ENCODE results near the gene LSAMP. TPM values are rescaled to one million over a fixed set of nuclear protein-coding genes. Genes with fewer than 3 reads are reported as not detected.

The LSAMP gene
- total RNA-seq, 1 donor from 2014 or later = 16.4 TPM

DNA sequence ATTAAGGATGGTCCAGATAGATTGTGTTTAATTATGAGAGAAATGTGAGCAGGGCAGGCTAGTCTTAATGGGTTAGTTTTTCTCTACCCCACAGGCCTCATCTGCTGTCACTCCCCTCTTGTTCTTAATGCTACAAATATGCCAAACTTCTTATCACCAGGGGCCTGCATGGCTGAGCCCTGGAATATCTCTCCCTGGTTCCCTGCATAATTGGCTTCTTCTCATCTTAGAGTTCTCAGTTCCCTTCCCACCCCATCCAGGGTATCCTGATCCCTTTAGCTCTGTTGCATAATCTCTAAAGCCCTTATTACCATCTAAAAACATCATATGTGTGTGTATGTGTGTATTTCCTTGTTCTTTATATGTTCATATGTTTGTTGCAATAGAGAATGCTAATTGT, 279.6 kb downstream of the LSAMP start:
- no peaks in the 10 kb centered on the region for H3K36me3 ChIP-seq (ENCODE audit: insufficient read depth, low read length)
- H3K27ac ChIP-seq (ENCODE audit: low read depth, low read length) = no peak overlapping the region
- H3K9ac ChIP-seq (ENCODE audit: low read length) = no peak overlapping the region
- Mint-ChIP-seq H3K36me3 (ENCODE audit: low read depth, unreplicated experiment) (no peaks in the 10 kb centered on the region), H3K4me1 (ENCODE audit: low read depth, unreplicated experiment) (peaks cover 11% of the 10 kb centered on the region), H3K9me3 (ENCODE audit: unreplicated experiment) (no peaks in the 10 kb centered on the region), H3K27me3 (ENCODE audit: low read depth, unreplicated experiment) (no peaks in the 10 kb centered on the region), H3K4me3 (ENCODE audit: unreplicated experiment) (no peak overlapping the region), H3K27ac (ENCODE audit: unreplicated experiment) (no peak overlapping the region)
- H4K20me1 ChIP-seq (ENCODE audit: insufficient read depth, low read length) = no peaks in the 10 kb centered on the region
- no peaks in the 10 kb centered on the region for H3K27me3 ChIP-seq (ENCODE audit: insufficient read depth, low read length)
- DNase-seq (ENCODE audit: low read depth) (no peak), FAIRE-seq (no peak)
- TF ChIP-seq EZH2 (IDR thresholded peaks at IDR 0.05; ENCODE audit: insufficient read depth, low read length) = no peak
- TF ChIP-seq, protein P1, sequence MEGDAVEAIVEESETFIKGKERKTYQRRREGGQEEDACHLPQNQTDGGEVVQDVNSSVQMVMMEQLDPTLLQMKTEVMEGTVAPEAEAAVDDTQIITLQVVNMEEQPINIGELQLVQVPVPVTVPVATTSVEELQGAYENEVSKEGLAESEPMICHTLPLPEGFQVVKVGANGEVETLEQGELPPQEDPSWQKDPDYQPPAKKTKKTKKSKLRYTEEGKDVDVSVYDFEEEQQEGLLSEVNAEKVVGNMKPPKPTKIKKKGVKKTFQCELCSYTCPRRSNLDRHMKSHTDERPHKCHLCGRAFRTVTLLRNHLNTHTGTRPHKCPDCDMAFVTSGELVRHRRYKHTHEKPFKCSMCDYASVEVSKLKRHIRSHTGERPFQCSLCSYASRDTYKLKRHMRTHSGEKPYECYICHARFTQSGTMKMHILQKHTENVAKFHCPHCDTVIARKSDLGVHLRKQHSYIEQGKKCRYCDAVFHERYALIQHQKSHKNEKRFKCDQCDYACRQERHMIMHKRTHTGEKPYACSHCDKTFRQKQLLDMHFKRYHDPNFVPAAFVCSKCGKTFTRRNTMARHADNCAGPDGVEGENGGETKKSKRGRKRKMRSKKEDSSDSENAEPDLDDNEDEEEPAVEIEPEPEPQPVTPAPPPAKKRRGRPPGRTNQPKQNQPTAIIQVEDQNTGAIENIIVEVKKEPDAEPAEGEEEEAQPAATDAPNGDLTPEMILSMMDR (IDR thresholded peaks at IDR 0.05; ENCODE audit: insufficient read depth, low read depth, low read length) = no peak
- H3K79me2 ChIP-seq (ENCODE audit: insufficient read depth, low read length) = no peaks in the 10 kb centered on the region
- no peak overlapping the region for H3K4me3 ChIP-seq (ENCODE audit: insufficient read depth, low read depth, low read length)
- H3K9me3 ChIP-seq (ENCODE audit: insufficient read depth, low read depth, low read length) = no peaks in the 10 kb centered on the region
- no peak overlapping the region for H3K4me2 ChIP-seq (ENCODE audit: low read length)
- H2AFZ ChIP-seq (ENCODE audit: low read depth, low read length) = no peak overlapping the region
- no peaks in the 10 kb centered on the region for H3K4me1 ChIP-seq (ENCODE audit: insufficient read depth, low read length)

DNA sequence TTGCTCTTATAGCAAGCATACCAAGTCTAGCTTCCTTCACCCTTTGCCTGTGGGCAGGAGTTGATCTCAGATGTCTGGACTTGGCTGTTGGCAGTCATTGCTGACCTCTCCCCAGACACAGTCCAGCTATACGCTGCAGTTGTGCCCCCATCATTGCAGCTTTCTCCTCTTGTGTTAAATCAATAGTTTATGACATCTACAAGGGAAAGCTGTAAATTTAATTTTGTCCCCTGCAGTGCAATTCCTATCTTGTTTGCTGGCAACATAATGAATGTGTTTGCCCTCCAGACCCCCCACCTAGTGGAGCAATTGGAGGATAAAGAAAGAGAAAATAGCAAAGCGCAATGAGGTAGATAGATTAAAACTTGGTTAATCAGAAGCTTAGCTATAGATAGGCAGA, 280.2 kb downstream of the LSAMP start:
- Histone ChIP-seq H2AFZ (ENCODE audit: low read depth, low read length) (no peak overlapping the region), H3K9ac (ENCODE audit: low read length) (no peak overlapping the region), H3K4me3 (ENCODE audit: insufficient read depth, low read depth, low read length) (no peak overlapping the region), H3K27me3 (ENCODE audit: insufficient read depth, low read length) (no peaks in the 10 kb centered on the region), H3K4me2 (ENCODE audit: low read length) (no peak overlapping the region), H3K27ac (ENCODE audit: low read depth, low read length) (no peak overlapping the region), H3K79me2 (ENCODE audit: insufficient read depth, low read length) (no peaks in the 10 kb centered on the region), H3K9me3 (ENCODE audit: insufficient read depth, low read depth, low read length) (no peaks in the 10 kb centered on the region), H3K36me3 (ENCODE audit: insufficient read depth, low read length) (no peaks in the 10 kb centered on the region), H3K4me1 (ENCODE audit: insufficient read depth, low read length) (no peaks in the 10 kb centered on the region), H4K20me1 (ENCODE audit: insufficient read depth, low read length) (no peaks in the 10 kb centered on the region)
- Mint-ChIP-seq H3K4me3 (ENCODE audit: unreplicated experiment) (no peak overlapping the region), H3K27me3 (ENCODE audit: low read depth, unreplicated experiment) (no peaks in the 10 kb centered on the region), H3K9me3 (ENCODE audit: unreplicated experiment) (no peaks in the 10 kb centered on the region), H3K36me3 (ENCODE audit: low read depth, unreplicated experiment) (no peaks in the 10 kb centered on the region), H3K4me1 (ENCODE audit: low read depth, unreplicated experiment) (peaks cover 11% of the 10 kb centered on the region), H3K27ac (ENCODE audit: unreplicated experiment) (no peak overlapping the region)
- FAIRE-seq = no peak
- DNase-seq (ENCODE audit: low read depth) = no peak
- TF ChIP-seq EZH2 (IDR thresholded peaks at IDR 0.05; ENCODE audit: insufficient read depth, low read length) = no peak
- TF ChIP-seq, protein P1 (IDR thresholded peaks at IDR 0.05; ENCODE audit: insufficient read depth, low read depth, low read length) = no peak

DNA sequence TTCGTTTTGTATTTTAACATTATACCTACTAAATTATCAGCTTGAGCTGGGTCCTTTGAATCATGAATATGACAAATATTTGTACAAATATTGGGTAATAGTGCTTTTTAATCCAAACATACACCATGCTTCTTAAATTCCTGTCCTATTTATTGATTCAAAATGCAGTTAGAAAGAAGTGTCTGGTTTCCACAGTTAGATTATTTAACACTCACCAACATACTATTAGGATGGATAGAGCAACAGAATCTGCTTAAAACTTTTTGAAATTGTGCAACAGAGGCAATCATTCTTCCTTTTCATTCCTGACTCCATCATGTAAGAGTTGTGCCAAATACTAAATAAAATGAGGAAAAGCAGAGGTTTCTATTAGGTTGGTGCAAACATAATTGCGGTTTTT, 281.2 kb downstream of the LSAMP start:
- no peak for FAIRE-seq
- H3K27me3 ChIP-seq (ENCODE audit: insufficient read depth, low read length) = no peaks in the 10 kb centered on the region
- Mint-ChIP-seq H3K4me3 (ENCODE audit: unreplicated experiment) (no peak overlapping the region), H3K27ac (ENCODE audit: unreplicated experiment) (no peak overlapping the region), H3K36me3 (ENCODE audit: low read depth, unreplicated experiment) (no peaks in the 10 kb centered on the region), H3K4me1 (ENCODE audit: low read depth, unreplicated experiment) (peaks cover 11% of the 10 kb centered on the region), H3K27me3 (ENCODE audit: low read depth, unreplicated experiment) (no peaks in the 10 kb centered on the region), H3K9me3 (ENCODE audit: unreplicated experiment) (peaks cover 2% of the 10 kb centered on the region)
- no peaks in the 10 kb centered on the region for H3K9me3 ChIP-seq (ENCODE audit: insufficient read depth, low read depth, low read length)
- DNase-seq (ENCODE audit: low read depth) = no peak
- H4K20me1 ChIP-seq (ENCODE audit: insufficient read depth, low read length) = no peaks in the 10 kb centered on the region
- no peaks in the 10 kb centered on the region for H3K4me1 ChIP-seq (ENCODE audit: insufficient read depth, low read length)
- H2AFZ ChIP-seq (ENCODE audit: low read depth, low read length) = no peak overlapping the region
- H3K9ac ChIP-seq (ENCODE audit: low read length) = no peak overlapping the region
- no peak overlapping the region for H3K4me3 ChIP-seq (ENCODE audit: insufficient read depth, low read depth, low read length)
- no peaks in the 10 kb centered on the region for H3K79me2 ChIP-seq (ENCODE audit: insufficient read depth, low read length)
- no peak overlapping the region for H3K4me2 ChIP-seq (ENCODE audit: low read length)
- H3K36me3 ChIP-seq (ENCODE audit: insufficient read depth, low read length) = no peaks in the 10 kb centered on the region
- no peak overlapping the region for H3K27ac ChIP-seq (ENCODE audit: low read depth, low read length)
- TF ChIP-seq EZH2 (IDR thresholded peaks at IDR 0.05; ENCODE audit: insufficient read depth, low read length) = no peak
- TF ChIP-seq, protein P1 (IDR thresholded peaks at IDR 0.05; ENCODE audit: insufficient read depth, low read depth, low read length) = no peak

All from astrocyte (in vitro differentiated cells and primary cell).